IMR-90 (cell line): ENCODE results near the gene DPYD.

Source experiments
- CEBPB ChIP-seq: IDR thresholded peaks from 2 replicates; pipeline ENCODE4 v1.6.1; 2012; ENCODE audit warnings: low read depth, low read length, improper control_type of control experiment
- CTCF ChIP-seq: conservative IDR thresholded peaks from 2 replicates; pipeline ENCODE4 v1.5.1; 2012; ENCODE audit warnings: mild to moderate bottlenecking, low read depth, low read length, improper control_type of control experiment
- FOS ChIP-seq: fragments of 150-350 bp; IDR thresholded peaks from 2 replicates; pipeline ENCODE4 v1.6.1; 2016; ENCODE audit warnings: low read depth, low read length
- MAFK ChIP-seq: IDR thresholded peaks from 2 replicates; pipeline ENCODE4 v1.6.1; 2012; ENCODE audit warnings: low read depth, low read length, improper control_type of control experiment
- MXI1 ChIP-seq: IDR thresholded peaks from 2 replicates; pipeline ENCODE4 v1.6.1; 2012; ENCODE audit warnings: low read depth, mild to moderate bottlenecking, low read length, moderate library complexity, borderline replicate concordance
- POLR2A ChIP-seq: IDR thresholded peaks from 2 replicates; pipeline ENCODE4 v1.6.1; 2012; ENCODE audit warnings: mild to moderate bottlenecking, low read depth, low read length
- RAD21 ChIP-seq: IDR thresholded peaks from 2 replicates; pipeline ENCODE4 v1.6.1; 2012; ENCODE audit warnings: low read length, improper control_type of control experiment
- RCOR1 ChIP-seq: IDR thresholded peaks from 2 replicates; pipeline ENCODE4 v1.6.1; 2012; ENCODE audit warnings: mild to moderate bottlenecking, low read length, improper control_type of control experiment; ENCODE audit not compliant: insufficient replicate concordance
- RFX5 ChIP-seq: IDR thresholded peaks from 2 replicates; pipeline ENCODE4 v1.8.0; 2012; ENCODE audit warnings: low read depth, mild to moderate bottlenecking, low read length, moderate library complexity
- SMC3 ChIP-seq: fragments of 150-350 bp; IDR thresholded peaks from 2 replicates; pipeline ENCODE4 v1.6.1; 2016; ENCODE audit warnings: low read depth, mild to moderate bottlenecking, antibody characterized with exemption, low read length, moderate library complexity

GRCh38 chr1:97396463-97396862 lies 524.4 kb downstream of the DPYD start:
- TF ChIP-seq SMC3 (no peak), CTCF (no peak), POLR2A (no peak), CEBPB (no peak), RAD21 (no peak), MXI1 (no peak), RCOR1 (no peak), FOS (no peak), MAFK (no peak), RFX5 (no peak)
